Left hindlimb (tissue), 1 donor: ENCODE results near the gene RABEP1.
"Not testable (repeated sequence)": the region's sequence is repeated elsewhere in the genome, so short reads cannot be mapped to it uniquely, and the experiment has no call there.

Experiments used
- DNase-seq: peaks from one replicate; pipeline ENCODE4 v3.0.0-alpha.2; 2018

Gene RABEP1

GRCh38 chr17:5281814-5282641, at the start of gene RABEP1:
RABEP1 (plus strand) TSS chr17:5282284; CDS start chr17:5282487, 203 bp downstream.
- peak; percentile 93 for DNase-seq

- DNase-seq: not testable (repeated sequence)
These were observed 48.6 kb upstream of the RABEP1 start for GRCh38 chr17:5233492-5233891.

- no peak for DNase-seq
These were observed 47.2 kb upstream of the RABEP1 start, which contains the start of gene SCIMP for GRCh38 chr17:5234645-5235576. SCIMP (minus strand) TSS chr17:5234860; CDS start chr17:5234755, 105 bp downstream.

- no peak for DNase-seq
These were observed 45.0 kb upstream of the RABEP1 start for GRCh38 chr17:5236938-5237540.

- DNase-seq: no peak
These were observed 44.5 kb upstream of the RABEP1 start for GRCh38 chr17:5237541-5238016.

GRCh38 chr17:5238333-5238732, 43.8 kb upstream of the RABEP1 start:
- no peak for DNase-seq

GRCh38 chr17:5239769-5240168, 42.3 kb upstream of the RABEP1 start:
- not testable (repeated sequence) for DNase-seq

- DNase-seq: no peak
These were observed 40.0 kb upstream of the RABEP1 start for GRCh38 chr17:5241861-5242671.

GRCh38 chr17:5247621-5248020, 34.5 kb upstream of the RABEP1 start:
- DNase-seq: no peak

GRCh38 chr17:5248821-5249479, 33.1 kb upstream of the RABEP1 start:
- no peak for DNase-seq

GRCh38 chr17:5249615-5250014, 32.5 kb upstream of the RABEP1 start:
- DNase-seq: peak; percentile 50

- no peak for DNase-seq
These were observed 27.7 kb upstream of the RABEP1 start for GRCh38 chr17:5254414-5254813.

GRCh38 chr17:5254903-5255521, 27.1 kb upstream of the RABEP1 start:
- peak; percentile 48 for DNase-seq

- no peak for DNase-seq
These were observed 25.0 kb upstream of the RABEP1 start for GRCh38 chr17:5257124-5257523.

- no peak for DNase-seq
These were observed 21.5 kb upstream of the RABEP1 start for GRCh38 chr17:5260542-5260941.

GRCh38 chr17:5262416-5262991, 19.6 kb upstream of the RABEP1 start:
- DNase-seq: no peak

- no peak for DNase-seq
These were observed 18.6 kb upstream of the RABEP1 start for GRCh38 chr17:5263441-5263840.

- no peak for DNase-seq
These were observed 17.2 kb upstream of the RABEP1 start for GRCh38 chr17:5264893-5265292.

GRCh38 chr17:5269241-5269960, 12.7 kb upstream of the RABEP1 start:
- DNase-seq: no peak

- no peak for DNase-seq
These were observed 9.8 kb upstream of the RABEP1 start for GRCh38 chr17:5272322-5272721.
